Fibroblast of skin of abdomen (primary cell): ENCODE results near the gene FAM174C. TPM values are rescaled to one million over a fixed set of nuclear protein-coding genes. Genes with fewer than 3 reads are reported as not detected.

Source experiments
- DNase-seq: peaks from one replicate; pipeline ENCODE4 v3.0.0-alpha.2; 2013
- polyA plus RNA-seq, 2 experiments: library from polyadenylated mRNA; unstranded; fragments of 120-200 nt; gene quantifications; one replicate each; pipeline ENCODE4 v1.2.1, GENCODE V29; 2013; ENCODE audit not compliant: insufficient read length in 2 of 2

The FAM174C gene
- 35.2 TPM for polyA plus RNA-seq (2013, experiment 1 of 2; ENCODE audit: insufficient read length)
- 43.1 TPM for polyA plus RNA-seq (2013, experiment 2 of 2; ENCODE audit: insufficient read length)

- DNase-seq = peak; percentile 98
Measured at GRCh38 chr19:1275260-1275975, at the start of gene FAM174C. FAM174C (plus strand) TSS chr19:1275530; CDS start chr19:1275550, 20 bp downstream.

- no peak for DNase-seq
Measured at GRCh38 chr19:1226227-1226518, 49.2 kb upstream of the FAM174C start.

- no peak for DNase-seq
Measured at GRCh38 chr19:1226522-1227303, 48.6 kb upstream of the FAM174C start.

GRCh38 chr19:1227304-1228054 lies 47.9 kb upstream of the FAM174C start:
- no peak for DNase-seq

- DNase-seq = no peak
Measured at GRCh38 chr19:1228161-1228957, 47.0 kb upstream of the FAM174C start.

GRCh38 chr19:1229056-1229923 lies 46.0 kb upstream of the FAM174C start:
- DNase-seq = no peak

GRCh38 chr19:1229924-1230782 lies 45.2 kb upstream of the FAM174C start:
- DNase-seq = no peak

- DNase-seq = no peak
Measured at GRCh38 chr19:1230783-1231489, 44.4 kb upstream of the FAM174C start.

- DNase-seq = no peak
Measured at GRCh38 chr19:1231729-1232637, 43.3 kb upstream of the FAM174C start.

- peak; percentile 51 for DNase-seq
Measured at GRCh38 chr19:1232652-1233072, 42.7 kb upstream of the FAM174C start.

GRCh38 chr19:1233115-1233667 lies 42.1 kb upstream of the FAM174C start:
- no peak for DNase-seq

- no peak for DNase-seq
Measured at GRCh38 chr19:1234051-1234954, 41.0 kb upstream of the FAM174C start.

GRCh38 chr19:1234955-1235380 lies 40.4 kb upstream of the FAM174C start:
- DNase-seq = no peak

- peak; percentile 38 for DNase-seq
Measured at GRCh38 chr19:1235625-1236538, 39.4 kb upstream of the FAM174C start.

GRCh38 chr19:1236576-1236975 lies 38.8 kb upstream of the FAM174C start:
- no peak for DNase-seq
